ENCODE data around the gene KCNJ11. TPM values are rescaled to one million over a fixed set of nuclear protein-coding genes. Genes with fewer than 3 reads are reported as not detected.
"Not testable (repeated sequence)": the region's sequence is repeated elsewhere in the genome, so short reads cannot be mapped to it uniquely, and the experiment has no call there.

The KCNJ11 gene
- total RNA-seq (10 to 100 TPM in 3 of 4 donors, 1 to 10 TPM in 1; 9.2 to 33.1 (median 25.2) TPM), polyA plus RNA-seq (18.6 TPM)
- long read RNA-seq, donor 1, transcript KCNJ11-201 (1 exons, 2,801 nt), result major isoform, 47 of 49 reads
- long read RNA-seq, donor 1, partial matches to known transcripts, result 0 of 49 reads
- long read RNA-seq, donor 1, other reads (novel, unspliced or antisense), result 1 of 49 reads
- long read RNA-seq, donor 2, transcript KCNJ11-201 (1 exons, 2,801 nt), result major isoform, 53 of 58 reads
- long read RNA-seq, donor 2, partial matches to known transcripts, result 0 of 58 reads
- long read RNA-seq, donor 2, other reads (novel, unspliced or antisense), result 2 of 58 reads
- long read RNA-seq, donor 3, transcript KCNJ11-201 (1 exons, 2,801 nt), result major isoform, 37 of 38 reads
- long read RNA-seq, donor 3, partial matches to known transcripts, result 0 of 38 reads
- long read RNA-seq, donor 3, other reads (novel, unspliced or antisense), result 1 of 38 reads
- long read RNA-seq, donor 4, transcript KCNJ11-201 (1 exons, 2,801 nt), result major isoform, 37 of 40 reads
- long read RNA-seq, donor 4, partial matches to known transcripts, result 1 of 40 reads
- long read RNA-seq, donor 4, other reads (novel, unspliced or antisense), result 1 of 40 reads

DNA sequence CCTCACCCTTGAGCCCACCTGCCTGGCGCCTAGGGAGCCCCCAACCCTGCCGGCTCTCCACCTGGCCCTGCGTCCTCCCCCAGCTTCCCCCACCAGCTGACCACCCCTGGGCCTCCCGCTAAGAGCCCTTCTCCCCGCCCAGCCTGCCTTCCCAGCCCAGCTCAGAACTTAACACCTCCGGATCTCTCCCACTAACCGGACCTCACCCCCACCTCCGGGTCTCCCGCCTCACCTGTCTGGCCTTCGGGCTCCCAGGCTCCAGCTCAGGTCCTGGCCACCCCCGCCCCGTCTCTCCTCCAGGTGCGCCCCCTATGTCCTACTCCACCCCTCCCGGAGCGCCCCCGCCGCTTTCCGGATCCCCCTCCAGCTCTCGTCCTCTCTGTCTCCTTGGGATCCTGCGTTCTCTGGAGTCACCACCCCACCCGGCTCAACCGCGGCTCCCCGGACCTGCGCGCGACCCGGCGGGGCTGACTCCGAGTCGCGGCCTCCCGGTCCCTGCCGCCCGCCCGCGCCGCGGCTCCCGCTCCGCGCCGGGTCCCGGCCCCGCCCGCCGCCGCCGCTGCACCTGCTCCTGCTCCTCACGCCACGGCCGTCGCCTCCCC lies at the start of gene KCNJ11:
KCNJ11 (minus strand) TSS at position 51 of the 602 bp plus-strand sequence. CDS start 568 bp downstream, outside the sequence.
- ATAC-seq (no peak), DNase-seq (peak in 2 of 3 donors; percentile 61 to 69)
- 4% methylated on average over 53 of the region's 53 CpGs for WGBS
- Histone ChIP-seq H3K4me3 (ENCODE audit: low read length) (peak within 1 kb of the TSS; percentile 78), H3K27ac (ENCODE audit: low read length) (peak within 1 kb of the TSS; percentile 55), H3K9me3 (ENCODE audit: control insufficient read depth, low read length) (no peaks in the 10 kb centered on the region), H3K4me1 (ENCODE audit: control insufficient read depth, insufficient read depth, low read length) (no peaks in the 10 kb centered on the region), H3K27me3 (ENCODE audit: control insufficient read depth, insufficient read depth) (no peaks in the 10 kb centered on the region)
- intact Hi-C loops (cut with DNase I), result loop anchor here in 1 of 4 donors (5.0 kb wide), 1 partner anchor 114 kb away; no protein-coding TSS in a partner anchor

DNA sequence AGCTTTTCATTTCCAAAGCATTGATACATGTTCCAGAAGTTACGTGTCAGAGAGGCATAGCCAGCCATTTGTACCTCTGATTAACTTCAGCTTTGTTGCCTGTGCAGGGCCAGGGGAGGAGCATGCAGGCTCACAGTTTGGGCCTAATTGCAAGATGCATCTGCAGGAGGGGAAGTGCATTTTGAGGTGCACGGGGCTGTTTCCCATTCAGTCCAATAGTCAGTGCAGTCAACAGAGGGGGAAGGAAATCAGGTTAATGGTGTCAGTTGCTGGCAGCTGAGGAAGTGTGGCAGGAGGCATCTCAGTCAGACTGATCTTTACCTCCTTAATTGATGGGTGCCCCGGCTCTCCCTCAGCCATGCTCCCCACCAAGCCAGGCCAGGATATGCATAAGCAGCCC lies 48.9 kb upstream of the KCNJ11 start:
- no peaks in the 10 kb centered on the region for H3K27me3 ChIP-seq (ENCODE audit: control insufficient read depth, insufficient read depth)
- no peaks in the 10 kb centered on the region for H3K9me3 ChIP-seq (ENCODE audit: control insufficient read depth, low read length)
- no peak for ATAC-seq
- no peak overlapping the region for H3K4me3 ChIP-seq (ENCODE audit: low read length)
- no peak overlapping the region for H3K27ac ChIP-seq (ENCODE audit: low read length)
- no peak for DNase-seq
- intact Hi-C loops (cut with DNase I), result no loop called here
- WGBS, result 76% methylated on average over 3 of the region's 3 CpGs
- no peaks in the 10 kb centered on the region for H3K4me1 ChIP-seq (ENCODE audit: control insufficient read depth, insufficient read depth, low read length)

DNA sequence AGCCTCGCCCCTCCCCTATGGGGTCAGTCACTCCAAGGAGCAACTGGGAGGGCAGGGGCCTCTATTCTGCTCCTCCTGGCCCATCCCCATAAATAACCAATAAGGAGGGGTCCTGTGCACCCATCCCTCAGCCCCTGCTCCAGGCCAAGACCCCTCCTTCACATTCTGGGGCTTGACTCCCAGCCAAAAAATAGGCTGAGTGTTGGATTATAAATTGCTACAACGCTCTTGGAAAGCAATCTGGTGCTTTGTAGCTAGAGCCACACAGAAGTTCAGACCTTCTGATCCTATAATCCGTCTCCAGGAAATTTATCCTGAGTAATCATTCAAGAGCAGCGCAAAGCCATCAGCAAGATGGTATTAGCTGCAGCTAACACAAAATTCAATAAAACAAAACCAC lies 45.6 kb upstream of the KCNJ11 start:
- H3K4me1 ChIP-seq (ENCODE audit: control insufficient read depth, insufficient read depth, low read length), result no peaks in the 10 kb centered on the region
- 87% methylated on average over 4 of the region's 4 CpGs for WGBS
- H3K9me3 ChIP-seq (ENCODE audit: control insufficient read depth, low read length), result no peaks in the 10 kb centered on the region
- no peak for ATAC-seq
- DNase-seq, result no peak
- H3K4me3 ChIP-seq (ENCODE audit: low read length), result no peak overlapping the region
- no peaks in the 10 kb centered on the region for H3K27me3 ChIP-seq (ENCODE audit: control insufficient read depth, insufficient read depth)
- no peak overlapping the region for H3K27ac ChIP-seq (ENCODE audit: low read length)
- intact Hi-C loops (cut with DNase I), result no loop called here

DNA sequence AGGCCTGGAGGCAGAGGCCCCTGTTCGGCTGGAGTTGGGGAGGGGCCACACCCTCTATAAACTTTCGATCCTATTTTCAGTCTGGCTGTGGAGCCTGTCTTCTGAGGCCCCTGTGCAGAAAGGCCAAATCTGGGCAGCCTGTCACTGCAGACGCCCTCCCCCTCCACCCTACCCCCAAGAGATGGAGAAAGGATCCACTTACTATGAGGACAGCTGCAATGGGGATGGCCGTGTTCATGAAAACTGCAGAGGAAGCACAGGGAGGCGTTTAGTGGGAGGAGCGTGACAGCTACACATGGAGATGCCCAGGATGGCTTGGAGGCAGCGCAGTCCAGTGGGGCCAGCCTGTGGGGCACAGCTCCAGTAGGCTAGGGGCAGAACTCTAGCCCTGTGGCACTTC lies 43.5 kb upstream of the KCNJ11 start:
- intact Hi-C loops (cut with DNase I), result no loop called here
- ATAC-seq, result no peak
- no peaks in the 10 kb centered on the region for H3K27me3 ChIP-seq (ENCODE audit: control insufficient read depth, insufficient read depth)

DNA sequence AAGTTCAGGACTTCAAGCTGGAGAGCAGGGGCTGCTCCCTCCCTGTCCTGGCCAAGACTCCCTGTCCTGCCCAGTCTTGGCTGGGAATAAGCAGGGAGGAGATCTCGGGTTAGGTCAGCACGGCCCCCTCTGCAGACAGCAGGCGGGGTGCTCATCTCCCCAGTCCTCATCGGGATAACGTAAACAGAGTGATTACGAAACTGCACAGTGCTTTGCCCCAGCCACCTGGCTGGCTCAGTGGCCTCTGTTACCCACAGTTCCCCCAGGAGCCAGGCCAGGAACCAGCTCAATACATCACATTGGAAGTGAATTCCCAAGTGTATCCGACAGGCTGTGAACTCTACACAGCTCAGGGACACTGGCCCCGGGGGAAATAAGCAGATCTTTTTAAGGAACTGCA lies 42.7 kb upstream of the KCNJ11 start:
- no peak for DNase-seq
- H3K9me3 ChIP-seq (ENCODE audit: control insufficient read depth, low read length), result no peaks in the 10 kb centered on the region
- ATAC-seq, result no peak
- WGBS, result 57% methylated on average over 8 of the region's 8 CpGs
- no peaks in the 10 kb centered on the region for H3K4me1 ChIP-seq (ENCODE audit: control insufficient read depth, insufficient read depth, low read length)
- no peaks in the 10 kb centered on the region for H3K27me3 ChIP-seq (ENCODE audit: control insufficient read depth, insufficient read depth)
- intact Hi-C loops (cut with DNase I), result no loop called here
- no peak overlapping the region for H3K4me3 ChIP-seq (ENCODE audit: low read length)
- H3K27ac ChIP-seq (ENCODE audit: low read length), result no peak overlapping the region

More for the DNA sequence above, 43.5 kb upstream of the KCNJ11 start:
- no peak for DNase-seq
- Histone ChIP-seq H3K9me3 (ENCODE audit: control insufficient read depth, low read length) (no peaks in the 10 kb centered on the region), H3K4me1 (ENCODE audit: control insufficient read depth, insufficient read depth, low read length) (no peaks in the 10 kb centered on the region), H3K27ac (ENCODE audit: low read length) (no peak overlapping the region), H3K4me3 (ENCODE audit: low read length) (no peak overlapping the region)
- WGBS, result 65% methylated on average over 7 of the region's 7 CpGs

DNA sequence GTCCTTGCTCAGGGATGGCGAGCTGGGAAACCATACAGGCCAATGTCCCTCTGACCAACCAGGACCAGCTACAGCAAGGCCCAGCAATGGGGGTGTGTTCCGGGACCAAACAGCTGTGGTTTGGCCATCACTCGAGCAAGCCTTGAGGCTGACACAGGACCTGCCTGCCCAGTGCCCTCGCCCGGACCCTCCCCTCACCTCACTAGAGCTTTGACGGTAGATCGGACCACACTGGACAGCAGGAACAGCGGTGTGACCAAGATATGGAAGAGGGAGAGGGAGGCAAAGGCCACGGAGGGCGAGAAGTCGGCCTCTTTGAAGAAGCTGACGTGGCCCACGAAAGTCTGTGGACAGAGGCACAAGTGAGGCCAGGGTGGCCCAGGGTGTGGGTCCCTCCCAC lies 42.2 kb upstream of the KCNJ11 start:
- Histone ChIP-seq H3K9me3 (ENCODE audit: control insufficient read depth, low read length) (no peaks in the 10 kb centered on the region), H3K4me1 (ENCODE audit: control insufficient read depth, insufficient read depth, low read length) (no peaks in the 10 kb centered on the region), H3K4me3 (ENCODE audit: low read length) (no peak overlapping the region), H3K27ac (ENCODE audit: low read length) (no peak overlapping the region), H3K27me3 (ENCODE audit: control insufficient read depth, insufficient read depth) (no peaks in the 10 kb centered on the region)
- ATAC-seq (no peak), DNase-seq (no peak)
- 89% methylated on average over 13 of the region's 13 CpGs for WGBS
- intact Hi-C loops (cut with DNase I), result no loop called here

DNA sequence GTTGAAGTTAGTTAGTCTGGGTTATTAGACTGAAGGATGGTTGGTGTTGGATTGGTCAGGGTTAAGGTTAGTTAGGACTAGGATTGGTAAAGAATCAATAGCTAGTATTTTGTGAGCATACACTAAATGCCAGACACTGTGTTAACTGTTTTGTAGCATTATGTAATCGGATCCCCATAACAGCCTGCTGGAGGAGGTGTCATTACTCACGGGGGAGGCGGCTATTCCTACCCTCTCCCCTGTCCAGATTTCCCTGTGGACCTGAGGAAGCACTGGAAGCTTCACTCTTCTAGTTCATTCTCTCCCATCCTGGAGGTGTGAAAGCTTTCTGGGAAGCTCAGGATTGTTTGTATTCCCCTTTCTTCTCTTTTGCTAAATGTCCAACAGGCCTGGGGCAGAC lies 40.5 kb upstream of the KCNJ11 start:
- DNase-seq, result no peak
- Histone ChIP-seq H3K27me3 (ENCODE audit: control insufficient read depth, insufficient read depth) (no peaks in the 10 kb centered on the region), H3K9me3 (ENCODE audit: control insufficient read depth, low read length) (no peaks in the 10 kb centered on the region), H3K4me3 (ENCODE audit: low read length) (no peak overlapping the region), H3K27ac (ENCODE audit: low read length) (no peak overlapping the region), H3K4me1 (ENCODE audit: control insufficient read depth, insufficient read depth, low read length) (no peaks in the 10 kb centered on the region)
- intact Hi-C loops (cut with DNase I), result no loop called here
- 82% methylated on average over 3 of the region's 3 CpGs for WGBS
- no peak for ATAC-seq

DNA sequence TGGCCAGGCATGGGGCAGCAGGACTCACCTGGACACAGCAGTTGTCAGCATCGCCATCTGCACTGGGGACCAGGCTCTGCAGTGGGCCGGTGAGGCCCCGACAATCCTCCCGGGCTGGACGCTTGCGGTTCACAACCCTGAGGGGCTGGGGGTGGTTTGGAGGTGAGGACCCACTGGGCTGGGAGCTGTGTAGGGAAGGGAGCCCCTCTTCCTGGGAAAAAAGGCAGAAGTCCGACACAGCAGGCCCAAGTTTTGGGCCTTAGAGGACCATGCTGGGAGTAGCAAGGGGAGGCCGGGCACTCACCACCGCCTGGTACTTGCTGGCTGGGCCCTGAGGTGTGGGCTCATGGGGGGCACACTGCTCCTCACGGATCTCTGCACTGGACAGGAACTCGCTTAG lies 39.8 kb upstream of the KCNJ11 start:
- intact Hi-C loops (cut with DNase I), result no loop called here
- Histone ChIP-seq H3K27me3 (ENCODE audit: control insufficient read depth, insufficient read depth) (no peaks in the 10 kb centered on the region), H3K4me1 (ENCODE audit: control insufficient read depth, insufficient read depth, low read length) (no peaks in the 10 kb centered on the region), H3K9me3 (ENCODE audit: control insufficient read depth, low read length) (no peaks in the 10 kb centered on the region), H3K4me3 (ENCODE audit: low read length) (no peak overlapping the region), H3K27ac (ENCODE audit: low read length) (no peak overlapping the region)
- 91% methylated on average over 11 of the region's 11 CpGs for WGBS
- DNase-seq, result no peak
- no peak for ATAC-seq

DNA sequence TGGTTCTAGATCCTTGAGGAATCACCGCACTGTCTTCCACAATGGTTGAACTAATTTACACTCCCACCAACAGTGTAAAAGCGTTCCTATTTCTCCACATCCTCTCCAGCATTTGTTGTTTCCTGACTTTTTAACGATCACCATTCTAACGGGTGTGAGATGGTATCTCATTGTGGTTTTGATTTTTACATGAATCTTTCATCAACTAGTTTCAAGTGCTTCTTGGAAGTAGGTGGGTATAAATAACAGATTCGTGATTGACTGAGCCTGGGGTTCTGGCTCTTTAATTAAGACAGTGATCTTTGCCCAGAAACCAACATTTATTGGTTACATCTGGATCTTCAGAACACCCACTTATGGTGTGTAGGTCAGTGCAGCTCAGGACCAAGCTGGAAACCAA lies 37.8 kb upstream of the KCNJ11 start:
- H3K27me3 ChIP-seq (ENCODE audit: control insufficient read depth, insufficient read depth); H3K9me3 ChIP-seq (ENCODE audit: control insufficient read depth, low read length); ATAC-seq; H3K4me1 ChIP-seq (ENCODE audit: control insufficient read depth, insufficient read depth, low read length); intact Hi-C loops (cut with DNase I); H3K4me3 ChIP-seq (ENCODE audit: low read length); H3K27ac ChIP-seq (ENCODE audit: low read length); DNase-seq: not testable (repeated sequence)
- 57% methylated on average over 5 of the region's 5 CpGs for WGBS

DNA sequence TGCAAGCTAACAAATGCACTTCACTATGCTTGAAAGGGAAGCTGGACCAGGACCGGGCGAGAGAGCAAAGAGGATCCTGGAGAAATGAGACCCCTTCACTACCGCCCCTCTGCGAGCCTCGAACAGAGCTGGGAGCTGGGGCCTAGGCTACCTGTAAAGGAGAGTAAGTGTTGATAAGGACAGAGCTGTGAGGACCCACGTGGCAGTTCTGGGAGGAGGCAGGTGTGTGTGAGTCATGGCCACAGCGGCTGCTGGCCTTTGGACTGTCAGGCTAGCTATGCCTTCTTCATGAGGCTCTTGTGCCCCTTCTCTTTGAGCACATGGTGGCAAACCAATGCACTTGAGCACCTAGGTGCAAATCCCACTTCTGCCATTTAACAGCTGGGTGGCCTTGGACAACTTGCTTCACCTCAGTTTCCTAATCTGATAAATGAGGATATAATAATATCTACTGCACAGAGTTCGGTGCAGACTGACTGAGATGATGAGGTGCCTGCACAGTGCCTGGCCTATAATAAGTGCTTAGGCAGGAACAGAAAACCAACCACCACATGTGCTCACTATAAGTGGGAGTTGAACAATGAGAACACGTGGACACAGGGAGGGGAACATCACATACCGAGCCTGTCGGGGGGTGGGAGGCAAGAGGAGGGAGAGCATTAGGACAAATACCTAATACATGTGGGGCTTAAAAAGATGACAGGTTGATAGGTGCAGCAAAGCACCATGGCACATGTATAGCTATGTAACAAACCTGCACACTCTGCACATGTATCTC lies 35.3 kb upstream of the KCNJ11 start:
- Histone ChIP-seq H3K27me3 (ENCODE audit: control insufficient read depth, insufficient read depth) (no peaks in the 10 kb centered on the region), H3K27ac (ENCODE audit: low read length) (no peak overlapping the region), H3K4me3 (ENCODE audit: low read length) (no peak overlapping the region), H3K9me3 (ENCODE audit: control insufficient read depth, low read length) (no peaks in the 10 kb centered on the region), H3K4me1 (ENCODE audit: control insufficient read depth, insufficient read depth, low read length) (no peaks in the 10 kb centered on the region)
- DNase-seq (no peak), ATAC-seq (peak in 1 of 2 donors; percentile 20)
- WGBS, result 73% methylated on average over 11 of the region's 11 CpGs
- intact Hi-C loops (cut with DNase I), result no loop called here

DNA sequence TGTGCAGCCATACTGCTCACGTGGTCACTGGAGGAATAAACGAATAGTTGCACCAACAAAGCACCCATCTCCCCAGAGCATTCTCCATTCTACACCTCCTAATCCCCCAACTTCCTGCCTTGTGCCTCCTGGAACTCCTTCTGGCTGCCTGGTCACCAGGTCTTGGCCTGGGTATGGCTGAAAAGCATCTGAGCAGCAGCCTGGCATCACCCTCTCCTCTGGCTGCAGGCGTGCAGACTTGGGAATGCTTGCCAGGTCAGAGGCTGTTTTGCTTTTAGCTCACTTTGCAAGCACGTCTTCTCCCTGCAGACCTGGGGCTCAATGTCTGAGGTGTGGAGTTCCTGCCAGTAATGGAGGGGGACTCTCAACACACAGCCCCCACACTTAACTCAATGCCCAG lies 33.3 kb upstream of the KCNJ11 start:
- intact Hi-C loops (cut with DNase I), result no loop called here
- DNase-seq (no peak), ATAC-seq (no peak)
- H3K4me1 ChIP-seq (ENCODE audit: control insufficient read depth, insufficient read depth, low read length), result no peaks in the 10 kb centered on the region
- no peak overlapping the region for H3K4me3 ChIP-seq (ENCODE audit: low read length)
- no peaks in the 10 kb centered on the region for H3K9me3 ChIP-seq (ENCODE audit: control insufficient read depth, low read length)
- H3K27me3 ChIP-seq (ENCODE audit: control insufficient read depth, insufficient read depth), result no peaks in the 10 kb centered on the region
- no peak overlapping the region for H3K27ac ChIP-seq (ENCODE audit: low read length)
- 41% methylated on average over 4 of the region's 4 CpGs for WGBS

All from right cardiac atrium (tissue), 5 donors.